CD4-positive, alpha-beta T cell (primary cell): Measurements from ENCODE around the gene BCO2. TPM values are rescaled to one million over a fixed set of nuclear protein-coding genes. Genes with fewer than 3 reads are reported as not detected.

Source experiments
- ATAC-seq: fragments of 200-7000 bp; cut with Tn5 transposase; one replicate; pipeline ENCODE4 v1.10.0; 2022; ENCODE audit warnings: mild to moderate bottlenecking; ENCODE audit not compliant: poor library complexity
- CTCF ChIA-PET: fragments of 350-600 bp; sonication (Branson Sonifier 250); formaldehyde crosslinking; loops from one replicate; lab custom pipeline; 2021; ENCODE audit warnings: antibody characterized with exemption, inconsistent platforms; lab: Charles Lee
- POLR2A ChIA-PET: fragments of 350-600 bp; sonication (Branson Sonifier 250); formaldehyde crosslinking; loops from one replicate; lab custom pipeline; 2021; ENCODE audit warnings: antibody characterized with exemption, inconsistent platforms; lab: Charles Lee
- DNase-seq, 14 experiments: peaks; one replicate each; pipeline ENCODE4 v3.0.0-alpha.2; 2013 to 2020; ENCODE audit warnings: mixed read lengths in 2 of 14
- H3K27ac ChIP-seq, 2 donors: one replicate each; pipeline versions ENCODE4 v1.5.1 to v1.7.0; 2013; ENCODE audit warnings: low read length in 2 of 2, low read depth in 1 of 2, mild to moderate bottlenecking in 1 of 2
- H3K27me3 ChIP-seq, 2 experiments: 1 replicate in 1 of 2; 2 replicates in 1 of 2; pipeline versions ENCODE4 v1.6.1 to v1.7.0; 2013; ENCODE audit warnings: low read length in 2 of 2, control low read depth in 1 of 2, mild to moderate bottlenecking in 1 of 2, moderate library complexity in 1 of 2; ENCODE audit not compliant: insufficient read depth in 2 of 2, control insufficient read depth in 1 of 2
- H3K36me3 ChIP-seq: one replicate; pipeline ENCODE4 v1.6.1; 2013; ENCODE audit warnings: low read length, control low read depth; ENCODE audit not compliant: insufficient read depth
- H3K4me1 ChIP-seq: one replicate; pipeline ENCODE4 v1.6.1; 2013; ENCODE audit warnings: low read length, control low read depth; ENCODE audit not compliant: insufficient read depth
- H3K4me3 ChIP-seq: one replicate; pipeline ENCODE4 v1.5.1; 2013; ENCODE audit warnings: mild to moderate bottlenecking, low read length, moderate library complexity
- H3K9me3 ChIP-seq, 2 experiments: 1 replicate in 1 of 2; 2 replicates in 1 of 2; pipeline versions ENCODE4 v1.6.1 to v1.7.0; 2013; ENCODE audit warnings: low read length in 2 of 2, mild to moderate bottlenecking in 2 of 2, control low read depth in 1 of 2, moderate library complexity in 1 of 2; ENCODE audit not compliant: control insufficient read depth in 1 of 2, insufficient read depth in 1 of 2
- H3K27ac Mint-ChIP-seq: one replicate; pipeline ENCODE4 v1.8.0; 2020; ENCODE audit warnings: mixed read lengths
- H3K27me3 Mint-ChIP-seq: one replicate; pipeline ENCODE4 v1.8.0; 2021; ENCODE audit warnings: mixed read lengths
- H3K36me3 Mint-ChIP-seq: one replicate; pipeline ENCODE4 v1.8.0; 2021; ENCODE audit warnings: low read depth, mixed read lengths
- H3K4me1 Mint-ChIP-seq: one replicate; pipeline ENCODE4 v1.8.0; 2021; ENCODE audit warnings: low read depth, mixed read lengths
- H3K4me3 Mint-ChIP-seq: one replicate; pipeline ENCODE4 v1.8.0; 2020; ENCODE audit warnings: mild to moderate bottlenecking, mixed read lengths
- H3K9me3 Mint-ChIP-seq: one replicate; pipeline ENCODE4 v1.8.0; 2020; ENCODE audit warnings: mixed read lengths
- intact Hi-C, 2 experiments: fragments of 100-400 bp; cut with DNase I in 1 of 2; cut with micrococcal nuclease in 1 of 2; formaldehyde crosslinking; loops; one replicate each; pipeline versions ENCODE4 v1.15.1 to v1.9.0; 2023 to 2025; cut with DNase I, micrococcal nuclease
- total RNA-seq, 174 experiments: library from RNA in 2 of 174; stranded (reverse) in 2 of 174; gene quantifications; one replicate each; pipeline ENCODE4 v1.2.3 and lab custom pipeline; 2021 to 2026
- TF ChIP-seq, protein P1 (sequence below): fragments of 200-600 bp; IDR thresholded peaks from one replicate; pipeline ENCODE4 v1.8.0; 2022; ENCODE audit warnings: antibody characterized with exemption, mild to moderate bottlenecking

The BCO2 gene
- total RNA-seq, 2 experiments from 2014 or later, result 1.1 to 1.5 TPM

- Histone ChIP-seq H3K36me3 (no peaks in the 10 kb centered on the region), H3K9me3 (no peaks in the 10 kb centered on the region), H3K4me1 (peaks cover 3% of the 10 kb centered on the region), H3K27ac (no peak overlapping the region), H3K27me3 (no peaks in the 10 kb centered on the region), H3K4me3 (no peak overlapping the region)
- Mint-ChIP-seq H3K27ac (no peak overlapping the region), H3K4me3 (no peak overlapping the region), H3K9me3 (no peaks in the 10 kb centered on the region), H3K36me3 (no peaks in the 10 kb centered on the region), H3K27me3 (no peaks in the 10 kb centered on the region), H3K4me1 (peaks cover 10% of the 10 kb centered on the region)
- intact Hi-C loops, result loop anchor here in 1 of 2 experiments (10.0 kb wide), 1 partner anchor 1323 kb away; no protein-coding TSS in a partner anchor
- POLR2A ChIA-PET, result interaction anchor here (1.2 kb wide), 1 partner anchor 9 kb away, joined by 4 read pairs; no protein-coding TSS in a partner anchor
- TF ChIP-seq, protein P1, sequence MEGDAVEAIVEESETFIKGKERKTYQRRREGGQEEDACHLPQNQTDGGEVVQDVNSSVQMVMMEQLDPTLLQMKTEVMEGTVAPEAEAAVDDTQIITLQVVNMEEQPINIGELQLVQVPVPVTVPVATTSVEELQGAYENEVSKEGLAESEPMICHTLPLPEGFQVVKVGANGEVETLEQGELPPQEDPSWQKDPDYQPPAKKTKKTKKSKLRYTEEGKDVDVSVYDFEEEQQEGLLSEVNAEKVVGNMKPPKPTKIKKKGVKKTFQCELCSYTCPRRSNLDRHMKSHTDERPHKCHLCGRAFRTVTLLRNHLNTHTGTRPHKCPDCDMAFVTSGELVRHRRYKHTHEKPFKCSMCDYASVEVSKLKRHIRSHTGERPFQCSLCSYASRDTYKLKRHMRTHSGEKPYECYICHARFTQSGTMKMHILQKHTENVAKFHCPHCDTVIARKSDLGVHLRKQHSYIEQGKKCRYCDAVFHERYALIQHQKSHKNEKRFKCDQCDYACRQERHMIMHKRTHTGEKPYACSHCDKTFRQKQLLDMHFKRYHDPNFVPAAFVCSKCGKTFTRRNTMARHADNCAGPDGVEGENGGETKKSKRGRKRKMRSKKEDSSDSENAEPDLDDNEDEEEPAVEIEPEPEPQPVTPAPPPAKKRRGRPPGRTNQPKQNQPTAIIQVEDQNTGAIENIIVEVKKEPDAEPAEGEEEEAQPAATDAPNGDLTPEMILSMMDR, result no peak
- CTCF ChIA-PET, result interaction anchor here (0.7 kb wide), 1 partner anchor 426 kb away, joined by 5 read pairs; no protein-coding TSS in a partner anchor
- ATAC-seq (no peak), DNase-seq (no peak)
These were observed 37.0 kb downstream of the BCO2 start for GRCh38 chr11:112212290-112212689.

GRCh38 chr11:112212710-112213109, 37.4 kb downstream of the BCO2 start:
- H3K27me3 ChIP-seq, result no peaks in the 10 kb centered on the region
- no peak overlapping the region for H3K27ac ChIP-seq
- H3K4me3 ChIP-seq, result no peak overlapping the region
- POLR2A ChIA-PET, result interaction anchor here (1.2 kb wide), 1 partner anchor 10 kb away, joined by 4 read pairs; no protein-coding TSS in a partner anchor
- H3K27me3 Mint-ChIP-seq, result no peaks in the 10 kb centered on the region
- no peaks in the 10 kb centered on the region for H3K36me3 Mint-ChIP-seq
- DNase-seq (no peak), ATAC-seq (no peak)
- no peak overlapping the region for H3K27ac Mint-ChIP-seq
- H3K4me1 ChIP-seq, result peaks cover 3% of the 10 kb centered on the region
- CTCF ChIA-PET, result interaction anchor here (0.7 kb wide), 1 partner anchor 426 kb away, joined by 5 read pairs; no protein-coding TSS in a partner anchor
- no peaks in the 10 kb centered on the region for H3K36me3 ChIP-seq
- H3K9me3 Mint-ChIP-seq, result no peaks in the 10 kb centered on the region
- H3K4me3 Mint-ChIP-seq, result no peak overlapping the region
- TF ChIP-seq, protein P1, result no peak
- intact Hi-C loops, result loop anchor here in 1 of 2 experiments (10.0 kb wide), 1 partner anchor 1322 kb away; no protein-coding TSS in a partner anchor
- no peaks in the 10 kb centered on the region for H3K9me3 ChIP-seq
- peaks cover 10% of the 10 kb centered on the region for H3K4me1 Mint-ChIP-seq

DNA sequence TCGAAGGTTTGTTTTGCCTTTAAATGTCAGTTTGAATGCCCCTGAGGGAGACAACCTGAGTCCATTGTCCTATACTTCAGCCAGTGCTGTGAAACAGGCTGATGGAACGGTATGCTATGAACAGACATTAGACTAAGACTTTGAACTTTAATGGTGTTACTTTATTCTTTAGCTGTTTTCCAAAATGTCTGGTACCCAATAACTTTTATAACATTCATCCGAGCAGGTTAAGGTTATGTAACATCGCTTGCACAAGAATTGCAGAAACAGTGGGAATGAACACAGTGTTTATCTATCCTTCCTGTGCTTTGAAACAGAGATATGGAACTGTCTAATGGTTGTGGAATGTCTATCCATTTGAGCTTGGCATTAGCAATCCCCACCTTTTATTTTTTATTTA, 38.4 kb downstream of the BCO2 start:
- CTCF ChIA-PET, result no interaction called here
- ATAC-seq, result no peak
- H3K27ac ChIP-seq, result no peak overlapping the region
- H3K4me3 ChIP-seq, result no peak overlapping the region
- no peaks in the 10 kb centered on the region for H3K9me3 ChIP-seq
- intact Hi-C loops, result loop anchor here in 1 of 2 experiments (10.0 kb wide), 1 partner anchor 1321 kb away; no protein-coding TSS in a partner anchor
- Mint-ChIP-seq H3K4me1 (peaks cover 10% of the 10 kb centered on the region), H3K27me3 (no peaks in the 10 kb centered on the region), H3K9me3 (no peaks in the 10 kb centered on the region), H3K36me3 (no peaks in the 10 kb centered on the region), H3K27ac (no peak overlapping the region), H3K4me3 (no peak overlapping the region)
- POLR2A ChIA-PET, result no interaction called here
- DNase-seq, result no peak
- H3K4me1 ChIP-seq, result peaks cover 3% of the 10 kb centered on the region
- TF ChIP-seq, protein P1, result no peak
- no peaks in the 10 kb centered on the region for H3K27me3 ChIP-seq
- H3K36me3 ChIP-seq, result no peaks in the 10 kb centered on the region
